Keratinocyte (primary cell): Measurements from ENCODE around the gene ENOSF1. TPM values are rescaled to one million over a fixed set of nuclear protein-coding genes. Genes with fewer than 3 reads are reported as not detected.

Source experiments
- DNase-seq: peaks from one replicate; pipeline ENCODE4 v3.0.0-alpha.2; 2011; ENCODE audit warnings: low read depth, missing footprints, low spot score
- FAIRE-seq: peaks from 2 replicates; lab custom pipeline; 2011; peaks lifted over from hg19 to GRCh38; lab: Jason Lieb, UNC
- H2AFZ ChIP-seq: 2 replicates; pipeline ENCODE4 v1.6.0; 2012; ENCODE audit warnings: low read length, control low read depth, inconsistent platforms; ENCODE audit not compliant: control insufficient read depth
- H3K27ac ChIP-seq: 2 replicates; pipeline ENCODE4 v1.5.1; 2011; ENCODE audit warnings: low read length; ENCODE audit not compliant: control insufficient read depth, insufficient read depth
- H3K27me3 ChIP-seq: 3 replicates; pipeline ENCODE4 v1.6.0; 2011; ENCODE audit warnings: low read length; ENCODE audit not compliant: control insufficient read depth, insufficient read depth; ENCODE audit errors: extremely low read depth
- H3K36me3 ChIP-seq, 2 experiments: 2 replicates in 1 of 2; 3 replicates in 1 of 2; pipeline ENCODE4 v1.5.1; 2011; ENCODE audit warnings: low read length in 2 of 2, mild to moderate bottlenecking in 1 of 2; ENCODE audit not compliant: control insufficient read depth in 2 of 2, insufficient read depth in 2 of 2; ENCODE audit errors: extremely low read depth in 1 of 2
- H3K4me1 ChIP-seq: 3 replicates; pipeline ENCODE4 v1.5.1; 2011; ENCODE audit warnings: low read length; ENCODE audit not compliant: control insufficient read depth, insufficient read depth; ENCODE audit errors: extremely low read depth
- H3K4me2 ChIP-seq: 3 replicates; pipeline ENCODE4 v1.6.0; 2011; ENCODE audit warnings: low read depth, low read length; ENCODE audit not compliant: control insufficient read depth, insufficient read depth; ENCODE audit errors: extremely low read depth
- H3K4me3 ChIP-seq, 3 experiments: fragments of 200-600 bp in 1 of 3; sonication (generic) in 1 of 3; 2 replicates in 2 of 3; 3 replicates in 1 of 3; pipeline ENCODE4 v1.5.1; 2011 to 2016; ENCODE audit warnings: low read length in 3 of 3, mild to moderate bottlenecking in 3 of 3, control low read depth in 2 of 3, inconsistent platforms in 1 of 3, low read depth in 1 of 3, mixed read lengths in 1 of 3, mixed run types in 1 of 3, moderate library complexity in 1 of 3; ENCODE audit not compliant: control insufficient read depth in 2 of 3, insufficient read depth in 2 of 3; ENCODE audit errors: extremely low read depth in 1 of 3
- H3K79me2 ChIP-seq: 2 replicates; pipeline ENCODE4 v1.6.0; 2012; ENCODE audit warnings: low read length; ENCODE audit not compliant: control insufficient read depth, insufficient read depth
- H3K9ac ChIP-seq: 3 replicates; pipeline ENCODE4 v1.6.0; 2011; ENCODE audit warnings: low read length; ENCODE audit not compliant: control insufficient read depth, insufficient read depth; ENCODE audit errors: extremely low read depth
- H3K9me1 ChIP-seq: 3 replicates; pipeline ENCODE4 v1.6.0; 2011; ENCODE audit warnings: low read length; ENCODE audit not compliant: control insufficient read depth, insufficient read depth; ENCODE audit errors: extremely low read depth
- H3K9me3 ChIP-seq: 2 replicates; pipeline ENCODE4 v1.5.1; 2012; ENCODE audit warnings: low read depth, low read length; ENCODE audit not compliant: control insufficient read depth
- H4K20me1 ChIP-seq: 3 replicates; pipeline ENCODE4 v1.6.0; 2011; ENCODE audit warnings: low read length; ENCODE audit not compliant: control insufficient read depth, insufficient read depth; ENCODE audit errors: extremely low read depth
- CTCF ChIP-seq, 3 experiments: IDR thresholded peaks in 1 of 3; conservative IDR thresholded peaks in 1 of 3; optimal IDR thresholded peaks in 1 of 3; 2 replicates in 2 of 3; 3 replicates in 1 of 3; pipeline versions ENCODE3 to v1.5.1; 2011; ENCODE audit warnings: low read length in 3 of 3, mild to moderate bottlenecking in 3 of 3, moderate library complexity in 2 of 3, control low read depth in 1 of 3, inconsistent platforms in 1 of 3; ENCODE audit not compliant: insufficient read depth in 2 of 3; ENCODE audit errors: extremely low read depth in 1 of 3
- EZH2 ChIP-seq: IDR thresholded peaks from one replicate; pipeline ENCODE4 v1.6.1; 2012; ENCODE audit warnings: inconsistent platforms, mild to moderate bottlenecking, low read length, moderate library complexity
- dilution Hi-C: fragments of 300-500 bp; cut with MboI; formaldehyde crosslinking; loops from one replicate; pipeline ENCODE4 v1.7.0; 2020; ENCODE audit warnings: low sequenced_read_pairs; ENCODE audit not compliant: extremely low pct_ligation_motif_present
- polyA plus RNA-seq, 5 experiments: library from polyadenylated mRNA; depleted of rRNA in 3 of 5; stranded (reverse) in 3 of 5; stranded (forward) in 1 of 5; unstranded in 1 of 5; fragments of >200 nt; gene quantifications; 1 replicate in 1 of 5; 2 replicates in 3 of 5; 3 replicates in 1 of 5; pipeline versions ENCODE4 v1.2.1 to v1.2.3, GENCODE V29; 2011 to 2012; ENCODE audit warnings: missing spikeins in 2 of 5, low read depth in 1 of 5, low replicate concordance in 1 of 5

The ENOSF1 gene
- polyA plus RNA-seq, 1 donor (not counting 4 experiments of a cell fraction or from before 2014, with no cell fraction given), result 27.6 TPM

GRCh38 chr18:697012-697411, 15.4 kb downstream of the ENOSF1 start:
- Histone ChIP-seq H3K4me1 (peaks cover 7% of the 10 kb centered on the region), H3K27ac (no peak overlapping the region), H2AFZ (no peak overlapping the region), H3K9ac (no peak overlapping the region), H3K4me3 (no peak overlapping the region), H3K4me2 (no peak overlapping the region), H3K27me3 (no peaks in the 10 kb centered on the region), H3K36me3 (peaks cover 7% of the 10 kb centered on the region in 2 experiments), H3K9me3 (no peaks in the 10 kb centered on the region), H4K20me1 (no peaks in the 10 kb centered on the region), H3K9me1 (no peaks in the 10 kb centered on the region), H3K79me2 (peaks cover 3% of the 10 kb centered on the region)
- TF ChIP-seq EZH2 (no peak), CTCF (optimal IDR thresholded peaks at IDR 0.05 in 1 of 3, IDR thresholded peaks at IDR 0.05 in 1 of 3, conservative IDR thresholded peaks at IDR 0.05 in 1 of 3; ENCODE audit: extremely low read depth in 1 of 3, insufficient read depth in 2 of 3, low read length in 3 of 3) (no peak)
- no peak for DNase-seq
- no peak for FAIRE-seq
- dilution Hi-C loops, result no loop called here

GRCh38 chr18:693466-694187, 18.8 kb downstream of the ENOSF1 start:
- no peak overlapping the region for H3K4me3 ChIP-seq
- no peaks in the 10 kb centered on the region for H3K9me1 ChIP-seq
- no peaks in the 10 kb centered on the region for H3K27me3 ChIP-seq
- H3K4me2 ChIP-seq, result no peak overlapping the region
- H3K9me3 ChIP-seq, result no peaks in the 10 kb centered on the region
- no peaks in the 10 kb centered on the region for H3K4me1 ChIP-seq
- TF ChIP-seq CTCF (optimal IDR thresholded peaks at IDR 0.05 in 1 of 3, IDR thresholded peaks at IDR 0.05 in 1 of 3, conservative IDR thresholded peaks at IDR 0.05 in 1 of 3; ENCODE audit: extremely low read depth in 1 of 3, insufficient read depth in 2 of 3, low read length in 3 of 3), result no peak
- no peak for TF ChIP-seq EZH2
- DNase-seq (no peak), FAIRE-seq (no peak)
- no peak overlapping the region for H3K27ac ChIP-seq
- no peak overlapping the region for H3K9ac ChIP-seq
- peaks cover 12 to 14% of the 10 kb centered on the region in 2 experiments for H3K36me3 ChIP-seq
- H2AFZ ChIP-seq, result no peak overlapping the region
- no peaks in the 10 kb centered on the region for H4K20me1 ChIP-seq
- dilution Hi-C loops, result no loop called here
- peaks cover 1% of the 10 kb centered on the region for H3K79me2 ChIP-seq
